HG03521 (cell line): Measurements from ENCODE around the gene PPP1R14D.
"Not testable (repeated sequence)": the region's sequence is repeated elsewhere in the genome, so short reads cannot be mapped to it uniquely, and the experiment has no call there.

Source experiments
- ATAC-seq: cut with Tn5 transposase; IDR thresholded peaks from one replicate; pipeline ENCODE4 v1.9.1; 2021; ENCODE audit warnings: mild to moderate bottlenecking, moderate library complexity; ENCODE audit not compliant: unreplicated experiment

Gene PPP1R14D, protein sequence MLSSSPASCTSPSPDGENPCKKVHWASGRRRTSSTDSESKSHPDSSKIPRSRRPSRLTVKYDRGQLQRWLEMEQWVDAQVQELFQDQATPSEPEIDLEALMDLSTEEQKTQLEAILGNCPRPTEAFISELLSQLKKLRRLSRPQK

DNA sequence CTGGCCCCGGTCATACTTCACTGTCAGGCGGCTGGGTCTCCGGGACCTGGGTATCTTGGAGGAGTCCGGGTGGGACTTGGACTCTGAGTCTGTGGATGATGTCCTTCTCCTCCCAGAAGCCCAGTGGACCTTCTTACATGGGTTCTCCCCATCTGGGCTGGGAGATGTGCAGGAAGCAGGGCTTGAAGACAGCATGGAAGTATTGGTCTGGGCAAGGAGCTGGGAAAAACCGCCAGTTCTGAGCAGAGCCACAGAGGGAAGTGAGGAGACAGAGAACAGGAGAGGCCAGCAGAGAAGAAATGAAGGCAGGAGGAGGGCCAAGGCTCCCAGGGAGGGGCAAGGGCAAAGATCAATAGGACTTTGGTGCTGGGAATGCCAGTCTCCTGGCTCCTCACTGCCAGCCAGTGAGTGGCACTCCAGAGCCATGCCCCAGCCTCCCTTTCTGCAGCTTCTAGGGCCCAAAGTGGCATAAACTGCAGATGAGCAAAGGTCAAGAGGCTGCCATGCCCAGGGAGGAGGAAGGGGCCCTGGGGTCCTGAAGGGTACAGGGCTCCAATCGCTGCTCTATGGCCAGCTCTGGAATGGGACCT, at the start of gene PPP1R14D:
TSS of gene PPP1R14D (minus strand) at position 262 of the 590 bp plus-strand sequence. CDS start at position 195, 67 bp downstream.
- no peak for ATAC-seq

DNA sequence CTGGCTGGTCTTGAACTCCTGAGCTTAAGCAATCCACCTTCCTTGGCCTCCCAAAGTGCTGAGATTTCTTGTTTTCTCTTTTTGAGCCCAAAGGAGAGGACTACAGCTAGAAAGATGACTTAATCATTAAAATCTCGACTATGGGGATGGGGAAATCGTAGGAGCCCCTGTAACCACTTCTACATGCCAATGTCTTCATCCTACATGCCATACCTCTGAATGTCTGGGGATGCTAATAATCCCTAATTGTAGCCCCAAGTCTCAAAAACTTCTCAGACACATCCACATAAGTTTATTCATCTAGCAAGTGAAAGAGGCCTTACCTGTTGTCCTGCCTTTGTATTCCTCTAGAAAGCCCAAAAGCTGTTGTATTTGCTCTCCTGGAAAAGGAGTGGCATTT, 49.2 kb upstream of the PPP1R14D start:
- no peak for ATAC-seq

DNA sequence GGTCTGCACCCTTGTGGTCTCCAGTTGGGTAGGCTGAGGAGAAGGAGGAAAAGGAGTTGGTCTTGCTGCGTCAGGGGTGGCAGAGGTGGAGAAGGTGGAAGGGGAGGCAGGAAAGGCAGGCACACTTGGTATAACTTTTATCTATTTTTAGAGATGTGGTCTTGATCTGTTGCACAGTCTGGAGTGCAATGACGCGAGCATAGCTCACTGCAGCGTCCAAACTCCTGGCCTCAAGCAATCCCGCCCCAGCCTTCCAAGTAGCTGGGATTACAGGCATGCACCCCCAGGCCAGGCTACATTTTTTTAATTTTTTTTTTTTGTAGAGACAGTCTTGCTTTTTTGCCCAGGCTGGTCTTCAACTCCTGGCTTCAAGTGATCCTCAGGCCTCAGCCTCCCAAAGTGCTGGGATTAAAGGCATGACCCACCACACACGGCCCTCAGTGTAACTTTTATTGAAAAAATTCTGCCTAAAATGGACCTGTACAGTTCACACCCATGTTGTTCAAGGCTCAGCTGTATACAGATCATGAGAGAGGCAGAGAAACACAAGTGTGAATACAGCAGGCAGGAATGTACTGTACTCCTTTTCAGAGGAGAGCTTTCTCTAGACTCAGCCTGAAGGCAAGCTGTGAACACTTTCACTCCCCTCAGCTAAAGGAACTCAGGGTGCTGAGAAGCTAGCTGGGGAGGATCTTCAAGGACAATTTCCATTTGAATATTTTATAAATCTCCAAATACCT, 47.7 kb upstream of the PPP1R14D start:
- ATAC-seq = no peak

DNA sequence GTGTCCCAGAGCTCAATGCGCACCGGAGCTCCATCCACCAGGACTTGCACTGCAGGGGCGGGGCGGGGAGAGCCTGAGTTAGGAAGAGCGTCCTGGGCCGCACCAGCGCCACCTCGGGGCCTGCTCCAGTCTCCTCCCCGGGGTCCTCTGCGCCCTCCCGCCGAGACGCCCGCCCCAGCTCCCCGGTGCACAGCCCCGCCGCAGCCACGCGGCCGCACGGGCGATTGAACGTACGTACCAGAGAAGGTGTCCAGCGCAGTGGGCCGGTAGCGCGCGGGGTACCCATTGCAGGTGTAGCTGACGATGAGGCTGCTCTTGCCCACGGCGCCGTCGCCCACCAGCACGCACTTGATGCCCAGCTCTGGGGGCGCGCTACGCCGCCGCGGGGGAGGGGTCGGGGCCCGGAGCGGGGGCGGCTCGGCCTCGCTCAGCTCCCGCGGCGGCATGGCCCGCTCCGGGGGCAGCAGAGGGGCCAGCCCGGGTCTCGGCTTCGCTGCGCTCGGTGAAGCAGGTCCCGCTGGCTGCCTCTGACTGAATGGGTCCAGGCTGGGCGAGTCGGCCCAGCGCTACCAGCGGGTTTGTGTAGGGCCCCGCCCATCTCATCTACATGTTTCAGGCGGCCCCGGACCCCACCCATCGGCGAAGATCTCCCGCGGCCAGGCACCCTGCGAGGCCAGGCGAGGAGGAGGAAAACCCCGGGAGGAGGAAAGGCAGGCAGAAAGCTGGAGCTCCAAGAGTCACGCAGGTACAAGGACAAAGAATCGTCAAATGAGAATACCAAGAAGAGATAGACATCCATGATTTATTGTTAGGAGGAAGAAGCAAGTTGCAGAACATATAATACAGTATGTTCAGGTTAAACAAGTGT, 45.4 kb upstream of the PPP1R14D start, which contains the start of gene RHOV:
TSS of gene RHOV (minus strand) at position 541 of the 868 bp plus-strand sequence. CDS start at position 446, 95 bp downstream.
- ATAC-seq = peak; percentile 35

DNA sequence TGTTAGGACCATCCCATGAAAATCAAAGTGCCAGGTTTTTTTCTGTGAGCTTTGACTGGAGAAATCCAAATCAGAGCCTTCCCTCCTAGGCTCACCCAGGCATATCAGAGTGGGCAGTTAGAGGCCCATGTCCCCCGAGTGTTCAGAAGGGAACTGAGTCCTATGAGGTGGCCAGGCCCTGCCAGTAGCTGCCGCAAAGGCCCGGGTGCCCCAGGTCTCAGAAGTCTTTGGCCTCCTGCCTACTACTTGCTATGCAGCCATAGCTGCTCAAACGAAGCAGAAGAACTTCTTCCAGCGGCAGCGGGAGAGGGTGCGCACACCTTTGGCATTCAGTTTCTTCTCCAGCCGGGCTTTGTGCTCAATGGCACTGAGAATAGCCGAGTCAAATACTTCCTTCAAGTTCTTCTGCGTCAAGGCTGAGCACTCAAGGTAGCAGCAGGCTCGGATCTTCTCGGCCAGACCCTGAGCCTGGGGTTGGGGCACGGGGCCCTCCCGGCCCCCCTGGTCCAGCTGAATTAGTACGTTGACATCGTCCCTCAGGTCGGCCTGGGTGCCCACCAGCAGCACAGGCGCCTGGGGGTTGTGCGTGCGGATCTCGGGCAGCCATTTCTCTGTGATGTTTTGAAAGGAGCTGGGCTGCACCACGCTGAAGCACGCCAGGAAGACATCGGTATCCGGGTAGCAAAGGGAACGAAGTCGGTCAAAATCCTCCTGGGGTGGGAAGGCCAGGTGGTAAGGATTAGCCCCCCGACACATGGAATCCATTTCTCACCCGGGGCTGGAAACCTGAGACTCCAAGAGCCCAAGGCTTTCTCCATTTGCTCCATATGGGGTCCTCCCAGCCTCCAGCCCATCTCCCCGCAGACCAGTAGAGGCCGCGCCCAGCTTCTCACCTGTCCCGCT, 44.5 kb upstream of the PPP1R14D start:
- ATAC-seq = no peak

DNA sequence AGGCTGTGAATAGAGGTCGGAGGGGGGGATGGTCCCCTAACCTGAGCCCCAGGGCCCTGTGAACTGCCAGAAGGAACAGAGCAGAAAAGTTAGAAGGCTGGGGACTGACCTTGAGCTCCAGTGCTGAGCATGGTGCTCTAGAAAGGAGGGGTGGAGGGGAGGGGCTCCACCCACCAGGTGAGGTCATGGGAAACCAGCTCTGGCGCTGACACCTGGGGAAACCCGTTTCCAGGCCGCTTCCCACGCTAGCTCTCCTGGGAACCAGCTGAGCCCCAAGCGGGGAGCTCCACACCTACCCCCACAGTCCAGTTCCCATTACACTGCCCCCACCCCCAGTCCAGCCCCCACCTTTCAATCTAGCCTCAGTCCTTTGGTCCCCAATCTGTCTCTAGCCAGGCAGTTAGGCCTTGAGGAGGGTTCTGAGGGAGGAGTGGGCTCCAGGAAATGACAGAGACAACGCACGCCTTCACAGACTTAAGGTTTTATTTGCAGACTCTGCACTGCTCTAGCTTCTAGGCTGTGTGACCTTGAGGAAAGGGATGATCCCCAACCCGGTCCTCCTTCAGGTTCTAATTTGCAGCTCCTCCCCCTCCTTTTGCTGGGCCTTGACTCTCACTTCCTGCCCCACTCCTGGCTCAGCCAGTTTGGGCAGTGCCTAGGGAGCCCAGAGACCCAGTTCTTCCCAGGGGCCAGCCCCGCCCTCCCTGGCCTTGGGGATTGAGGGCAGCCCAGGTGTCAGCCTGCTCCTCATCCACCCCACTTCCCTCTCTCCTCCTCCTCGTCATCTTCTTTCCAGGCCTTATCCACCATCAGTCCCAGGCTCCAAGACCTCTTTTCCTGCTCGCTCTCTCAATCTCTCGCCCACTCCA, 43.5 kb upstream of the PPP1R14D start:
- ATAC-seq = no peak

DNA sequence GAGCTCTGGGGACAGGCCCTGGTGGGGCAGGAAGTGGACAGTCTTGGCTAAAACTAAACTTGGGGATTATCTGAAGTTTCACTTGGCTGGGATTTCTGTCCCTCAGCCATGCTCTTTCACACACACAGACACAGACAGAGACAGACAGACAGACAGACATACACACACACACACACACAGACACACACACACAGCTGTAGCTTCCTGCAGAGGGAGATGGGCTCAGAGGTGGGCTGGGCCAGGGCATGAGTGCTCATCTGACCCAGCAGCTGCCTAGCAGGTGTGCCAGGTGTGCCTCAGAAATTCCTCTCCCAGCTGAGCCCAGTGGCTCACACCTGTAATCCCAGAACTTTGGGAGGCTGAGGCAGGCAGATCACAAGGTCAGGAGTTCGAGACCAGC, 42.2 kb upstream of the PPP1R14D start:
- ATAC-seq = no peak

DNA sequence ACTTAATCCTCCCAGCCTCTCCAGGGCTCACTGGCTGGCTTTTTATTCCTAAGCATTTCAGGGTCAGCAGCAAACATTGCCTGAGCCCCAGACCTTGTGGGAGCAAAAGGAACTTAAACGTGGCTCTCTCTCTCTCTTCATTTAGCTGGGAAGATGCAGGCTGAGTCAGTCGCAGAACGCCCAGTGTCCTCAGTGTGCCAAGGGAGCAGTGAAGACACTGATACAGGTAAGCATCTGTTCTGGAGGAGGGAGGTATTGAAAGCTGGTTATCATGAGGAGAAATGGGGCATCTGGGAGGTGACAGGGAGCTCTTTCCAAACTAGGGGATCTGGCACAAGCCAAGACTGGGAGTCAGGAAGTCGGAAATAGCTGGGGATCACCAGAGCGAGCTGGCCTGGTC, 41.2 kb upstream of the PPP1R14D start:
- no peak for ATAC-seq

DNA sequence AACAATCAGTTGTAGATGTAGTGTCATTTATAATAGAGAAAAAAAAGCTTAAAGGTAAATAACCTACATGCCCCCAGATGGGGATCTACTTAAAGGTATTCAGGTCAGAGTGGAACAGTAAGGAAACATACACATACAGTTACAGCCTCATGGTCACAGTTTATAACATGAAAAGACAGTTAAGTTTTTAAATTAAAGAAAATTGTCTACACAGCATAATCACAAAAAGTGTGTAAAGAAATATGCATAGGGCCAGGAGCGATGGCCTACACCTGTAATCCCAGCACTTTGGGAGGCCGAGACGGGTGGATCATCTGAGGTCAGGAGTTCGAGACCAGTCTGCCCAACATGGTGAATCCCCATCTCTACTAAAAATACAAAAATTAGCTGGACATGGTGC, 38.7 kb upstream of the PPP1R14D start:
- no peak for ATAC-seq

DNA sequence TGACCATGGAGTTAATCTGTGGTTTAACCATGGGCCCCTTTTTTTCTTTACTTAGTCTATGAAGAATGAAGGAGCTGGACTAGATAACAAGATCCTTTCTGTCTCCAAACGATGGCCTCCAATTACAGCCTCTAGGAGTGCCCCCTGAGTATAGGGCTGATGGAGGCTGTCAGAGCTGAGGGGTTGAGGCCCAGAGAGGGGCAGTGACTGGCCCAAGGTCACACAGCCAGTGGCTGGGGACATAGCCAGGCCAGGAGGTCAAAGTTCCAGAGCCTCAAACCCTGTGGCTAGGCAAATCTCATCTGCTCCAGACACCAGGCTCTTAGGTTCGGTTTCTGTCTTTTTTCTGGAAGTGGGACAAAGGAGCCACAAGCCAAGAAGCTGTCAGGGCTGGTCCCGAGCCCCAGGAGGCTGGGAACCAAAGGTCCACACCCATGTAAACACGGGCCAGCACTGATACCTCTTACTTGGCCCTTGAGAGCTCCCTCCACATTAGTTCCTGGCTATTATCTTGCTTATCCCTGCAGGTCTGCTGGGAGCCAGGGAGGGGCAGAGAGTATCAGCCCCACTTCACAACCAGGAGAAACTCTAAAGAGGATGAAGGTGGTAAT, 35.3 kb upstream of the PPP1R14D start:
- no peak for ATAC-seq

DNA sequence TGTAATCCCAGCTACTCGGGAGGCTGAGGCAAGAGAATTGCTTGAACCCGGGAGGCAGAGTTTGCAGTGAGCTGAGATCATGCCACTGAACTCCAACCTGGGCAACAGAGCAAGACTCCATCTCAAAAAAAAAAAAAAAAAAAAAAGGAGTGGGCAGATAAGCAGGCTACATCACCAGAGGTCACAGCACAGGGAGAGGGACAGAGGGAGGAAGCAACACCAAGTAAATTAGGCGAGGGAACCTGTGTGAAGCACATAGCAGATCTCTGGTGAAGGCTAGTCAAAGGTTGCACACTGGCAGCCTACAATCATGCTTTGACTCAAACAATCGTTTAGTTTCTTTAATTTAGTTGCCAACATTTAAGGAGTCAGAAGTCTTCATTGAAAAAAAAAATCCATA, 32.6 kb upstream of the PPP1R14D start:
- ATAC-seq = not testable (repeated sequence)

DNA sequence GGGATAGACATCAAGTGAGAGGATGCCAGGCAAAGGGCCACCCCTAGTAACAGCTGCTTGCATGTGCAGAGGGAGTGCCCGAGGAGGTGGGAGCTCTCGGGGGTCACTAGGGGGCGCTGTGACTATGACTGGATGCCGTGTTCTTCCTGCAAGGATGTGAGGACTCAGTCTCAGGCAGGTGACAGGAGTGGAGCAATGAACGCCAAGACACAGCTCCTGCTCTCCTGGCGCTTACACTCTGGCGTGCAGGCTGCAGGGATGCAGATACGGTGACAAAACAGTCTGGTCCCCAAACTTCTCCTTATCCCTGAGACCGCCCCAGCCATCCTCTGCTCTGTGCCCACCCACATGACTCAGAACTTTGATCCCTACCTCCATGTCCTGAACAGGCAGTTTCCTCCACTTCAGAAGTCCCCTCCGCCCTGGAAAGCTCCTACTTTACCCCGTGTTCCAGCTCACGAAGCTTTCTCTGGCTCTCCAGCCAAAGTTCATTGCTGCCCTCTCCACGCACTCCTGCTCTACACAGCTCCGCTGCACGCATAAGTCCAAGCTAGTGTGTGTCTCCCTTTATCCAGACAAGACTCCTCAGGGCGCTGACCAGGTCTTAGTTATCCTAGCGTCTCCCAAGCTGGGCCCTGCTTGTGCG, 30.8 kb upstream of the PPP1R14D start:
- ATAC-seq = no peak

DNA sequence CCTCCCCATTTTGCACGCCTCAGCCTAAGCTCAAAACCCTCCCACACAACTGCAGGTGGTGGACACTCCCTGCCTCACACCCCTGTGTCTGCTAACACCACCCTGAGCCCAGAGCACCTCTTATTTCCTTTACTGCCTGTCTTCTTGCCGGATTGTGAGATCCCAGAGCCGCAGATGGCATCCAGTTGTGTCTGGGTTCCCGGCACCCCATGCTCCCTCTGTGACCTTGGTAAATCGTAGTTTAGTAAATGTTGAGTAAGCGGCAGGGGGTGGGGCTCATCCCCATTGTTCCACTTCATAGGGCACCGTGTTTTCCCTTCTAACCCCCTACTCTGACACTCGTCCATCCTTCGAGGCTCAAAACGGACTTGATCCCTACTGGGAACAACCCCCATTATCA, 30.2 kb upstream of the PPP1R14D start:
- no peak for ATAC-seq

DNA sequence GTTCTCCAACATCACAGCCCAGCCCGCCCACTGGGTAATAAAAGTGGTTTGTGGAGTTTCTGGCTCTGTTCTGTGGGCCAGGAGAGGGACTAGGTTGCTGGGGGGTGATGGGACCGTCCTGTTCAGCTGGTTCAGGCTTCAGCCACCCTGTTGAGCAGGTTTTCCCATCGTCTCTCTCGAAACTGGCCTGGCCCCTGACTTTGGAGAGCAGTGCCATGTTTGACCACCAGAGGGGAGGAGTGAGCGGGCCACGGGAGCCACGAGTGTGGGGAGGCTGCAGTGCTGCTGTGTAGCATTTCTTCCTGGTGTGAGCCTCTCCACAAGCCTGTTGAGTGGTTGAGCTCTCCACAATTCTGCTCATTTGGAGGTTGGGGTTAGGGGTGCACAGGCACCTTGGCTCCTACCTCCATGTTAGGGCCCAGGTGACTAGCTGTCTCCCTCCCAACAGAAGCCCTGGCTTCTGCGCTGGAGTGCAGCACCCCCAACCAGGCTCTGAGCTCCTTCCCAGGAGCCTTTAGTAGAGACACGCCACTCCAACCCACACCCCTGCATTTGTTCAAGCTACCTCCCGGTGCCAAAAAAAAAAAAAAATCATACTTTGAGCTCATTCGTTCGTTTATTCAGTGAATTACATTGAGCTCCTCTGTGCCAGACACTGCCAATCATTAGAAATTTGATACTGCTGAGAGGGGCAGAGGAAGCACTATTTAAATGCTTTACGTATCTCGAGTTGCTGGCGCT, 29.3 kb upstream of the PPP1R14D start:
- peak; percentile 55 for ATAC-seq

DNA sequence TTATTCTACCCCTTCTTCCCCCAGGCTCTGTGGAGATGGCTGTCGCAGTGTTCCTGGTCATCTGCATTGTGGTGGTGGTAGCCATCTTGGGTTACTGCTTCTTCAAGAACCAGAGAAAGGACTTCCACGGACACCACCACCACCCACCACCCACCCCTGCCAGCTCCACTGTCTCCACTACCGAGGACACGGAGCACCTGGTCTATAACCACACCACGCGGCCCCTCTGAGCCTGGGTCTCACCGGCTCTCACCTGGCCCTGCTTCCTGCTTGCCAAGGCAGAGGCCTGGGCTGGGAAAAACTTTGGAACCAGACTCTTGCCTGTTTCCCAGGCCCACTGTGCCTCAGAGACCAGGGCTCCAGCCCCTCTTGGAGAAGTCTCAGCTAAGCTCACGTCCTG, 28.2 kb upstream of the PPP1R14D start:
- ATAC-seq = no peak

DNA sequence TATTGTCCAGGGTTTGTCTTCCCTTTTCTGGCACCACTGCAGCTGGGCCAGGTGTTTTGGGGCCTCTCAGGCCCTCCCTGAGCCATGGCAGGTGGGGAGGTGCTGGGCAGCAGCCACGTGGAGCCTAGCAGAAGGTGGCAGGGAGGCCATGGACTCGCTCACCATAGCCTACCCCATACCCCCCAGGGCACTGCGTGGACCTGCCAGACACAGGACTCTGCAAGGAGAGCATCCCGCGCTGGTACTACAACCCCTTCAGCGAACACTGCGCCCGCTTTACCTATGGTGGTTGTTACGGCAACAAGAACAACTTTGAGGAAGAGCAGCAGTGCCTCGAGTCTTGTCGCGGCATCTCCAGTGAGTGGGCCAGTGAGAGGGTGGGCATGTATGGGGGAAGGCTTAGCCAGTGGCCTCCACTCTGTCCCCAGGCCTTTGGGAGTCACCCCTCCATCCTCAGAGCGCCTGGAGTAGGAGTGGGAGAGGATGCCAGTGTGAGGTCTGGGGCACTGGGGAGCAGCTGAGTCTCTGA, 27.3 kb upstream of the PPP1R14D start:
- no peak for ATAC-seq

DNA sequence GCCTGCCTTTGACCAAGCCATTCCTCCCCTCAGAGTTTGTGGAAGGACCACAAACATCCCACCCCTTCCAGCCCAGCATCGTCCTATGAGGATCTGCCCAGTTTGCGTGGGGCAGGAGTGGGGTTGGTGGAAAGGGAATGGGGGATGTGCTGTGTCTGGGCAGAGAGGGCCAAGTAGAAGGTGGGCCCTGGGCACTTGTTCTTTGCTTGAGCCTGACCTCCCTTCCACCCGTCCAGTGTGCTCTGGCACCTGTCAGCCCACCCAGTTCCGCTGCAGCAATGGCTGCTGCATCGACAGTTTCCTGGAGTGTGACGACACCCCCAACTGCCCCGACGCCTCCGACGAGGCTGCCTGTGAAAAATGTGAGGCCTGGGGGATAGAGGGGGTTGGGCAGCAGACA, 25.7 kb upstream of the PPP1R14D start:
- ATAC-seq = no peak
